ENCODE measurements around the gene SLC13A1. TPM values are rescaled to one million over a fixed set of nuclear protein-coding genes. Genes with fewer than 3 reads are reported as not detected.

The SLC13A1 gene
- total RNA-seq, 1 experiment from 2014 or later = not detected

GRCh38 chr7:123079021-123079420 is 120.7 kb downstream of the SLC13A1 start:
- Histone ChIP-seq H3K27me3 (replicated peaks; ENCODE audit: control insufficient read depth, insufficient read depth, low read length) (no peaks in the 10 kb centered on the region), H3K4me3 (ENCODE audit: low read depth, low read length) (no peak overlapping the region), H3K9me3 (no peaks in the 10 kb centered on the region), H3K4me1 (no peaks in the 10 kb centered on the region), H3K36me3 (ENCODE audit: control insufficient read depth, insufficient read depth, low read length) (no peaks in the 10 kb centered on the region)
- H3K4me1 Mint-ChIP-seq (ENCODE audit: low read depth, unreplicated experiment) = no peaks in the 10 kb centered on the region
- DNase-seq = no peak
- intact Hi-C loops (cut with micrococcal nuclease; ENCODE audit: unreplicated experiment) = no loop called here
- no peaks in the 10 kb centered on the region for H3K9me3 Mint-ChIP-seq (ENCODE audit: unreplicated experiment)
- no peak overlapping the region for H3K4me3 Mint-ChIP-seq (ENCODE audit: unreplicated experiment)
- POLR2A ChIA-PET = no interaction called here
- no TSS peak for BruUV-seq (replicated peaks)
- H3K27ac Mint-ChIP-seq (ENCODE audit: unreplicated experiment) = no peak overlapping the region
- no peaks in the 10 kb centered on the region for H3K36me3 Mint-ChIP-seq (ENCODE audit: insufficient read depth, unreplicated experiment)
- no peak for TF ChIP-seq CTCF (IDR thresholded peaks at IDR 0.05; ENCODE audit: insufficient read depth in 1 of 2, low read depth in 1 of 2, low read length in 1 of 2, severe bottlenecking in 1 of 2, unreplicated experiment in 1 of 2)
- peaks cover 3% of the 10 kb centered on the region for H3K27me3 Mint-ChIP-seq (ENCODE audit: insufficient read depth, unreplicated experiment)
- CTCF ChIA-PET = no interaction called here

GRCh38 chr7:123075838-123076467 is 123.8 kb downstream of the SLC13A1 start:
- Histone ChIP-seq H3K4me1 (no peaks in the 10 kb centered on the region), H3K27me3 (replicated peaks; ENCODE audit: control insufficient read depth, insufficient read depth, low read length) (no peaks in the 10 kb centered on the region), H3K9me3 (no peaks in the 10 kb centered on the region), H3K36me3 (ENCODE audit: control insufficient read depth, insufficient read depth, low read length) (no peaks in the 10 kb centered on the region), H3K4me3 (ENCODE audit: low read depth, low read length) (no peak overlapping the region)
- ChIA-PET CTCF (no interaction called here), POLR2A (no interaction called here)
- Mint-ChIP-seq H3K9me3 (ENCODE audit: unreplicated experiment) (no peaks in the 10 kb centered on the region), H3K4me1 (ENCODE audit: low read depth, unreplicated experiment) (no peaks in the 10 kb centered on the region), H3K27me3 (ENCODE audit: insufficient read depth, unreplicated experiment) (peaks cover 3% of the 10 kb centered on the region), H3K27ac (ENCODE audit: unreplicated experiment) (no peak overlapping the region), H3K4me3 (ENCODE audit: unreplicated experiment) (no peak overlapping the region), H3K36me3 (ENCODE audit: insufficient read depth, unreplicated experiment) (no peaks in the 10 kb centered on the region)
- intact Hi-C loops (cut with micrococcal nuclease; ENCODE audit: unreplicated experiment) = no loop called here
- no peak for DNase-seq
- TF ChIP-seq CTCF (IDR thresholded peaks at IDR 0.05; ENCODE audit: insufficient read depth in 1 of 2, low read depth in 1 of 2, low read length in 1 of 2, severe bottlenecking in 1 of 2, unreplicated experiment in 1 of 2) = no peak
- no TSS peak for BruUV-seq (replicated peaks)

- no peaks in the 10 kb centered on the region for H3K36me3 ChIP-seq (ENCODE audit: control insufficient read depth, insufficient read depth, low read length)
- POLR2A ChIA-PET = no interaction called here
- peak in 1 of 2 experiments; percentile 40 for DNase-seq
- Mint-ChIP-seq H3K27ac (ENCODE audit: unreplicated experiment) (no peak overlapping the region), H3K4me1 (ENCODE audit: low read depth, unreplicated experiment) (no peaks in the 10 kb centered on the region), H3K36me3 (ENCODE audit: insufficient read depth, unreplicated experiment) (no peaks in the 10 kb centered on the region), H3K4me3 (ENCODE audit: unreplicated experiment) (no peak overlapping the region), H3K9me3 (ENCODE audit: unreplicated experiment) (no peaks in the 10 kb centered on the region), H3K27me3 (ENCODE audit: insufficient read depth, unreplicated experiment) (no peaks in the 10 kb centered on the region)
- TF ChIP-seq CTCF (IDR thresholded peaks at IDR 0.05; ENCODE audit: insufficient read depth in 1 of 2, low read depth in 1 of 2, low read length in 1 of 2, severe bottlenecking in 1 of 2, unreplicated experiment in 1 of 2) = peak; percentile 63 to 73
- intact Hi-C loops (cut with micrococcal nuclease; ENCODE audit: unreplicated experiment) = loop anchor here (1.0 to 2.0 kb wide), 3 partner anchors 84 to 520 kb away; no protein-coding TSS in a partner anchor
- H3K9me3 ChIP-seq = no peaks in the 10 kb centered on the region
- BruUV-seq (replicated peaks) = no TSS peak
- no peak overlapping the region for H3K4me3 ChIP-seq (ENCODE audit: low read depth, low read length)
- H3K4me1 ChIP-seq = no peaks in the 10 kb centered on the region
- no peaks in the 10 kb centered on the region for H3K27me3 ChIP-seq (replicated peaks; ENCODE audit: control insufficient read depth, insufficient read depth, low read length)
- CTCF ChIA-PET = interaction anchor here (0.6 to 0.8 kb wide), 2 partner anchors 17 to 83 kb away, joined by 3 to 7 read pairs; no protein-coding TSS in a partner anchor
These were observed 129.0 kb downstream of the SLC13A1 start for GRCh38 chr7:123070702-123071286.

Measured in Caco-2 (cell line).